Upper lobe of right lung (tissue), 1 donor: ENCODE measurements around the gene SURF6. TPM values are rescaled to one million over a fixed set of nuclear protein-coding genes. Genes with fewer than 3 reads are reported as not detected.

ENCODE experiments used
- ATAC-seq: fragments of 200-7000 bp; cut with Tn5 transposase; one replicate; pipeline ENCODE4 v1.9.1; 2020; ENCODE audit warnings: mild to moderate bottlenecking, moderate library complexity
- DNase-seq: peaks from one replicate; pipeline ENCODE4 v3.0.0-alpha.2; 2020
- H3K27ac ChIP-seq: fragments of 200-600 bp; one replicate; pipeline ENCODE4 v1.8.0; 2022
- H3K27me3 ChIP-seq: fragments of 200-600 bp; one replicate; pipeline ENCODE4 v1.8.0; 2022; ENCODE audit warnings: mild to moderate bottlenecking
- H3K36me3 ChIP-seq: fragments of 200-600 bp; one replicate; pipeline ENCODE4 v1.8.0; 2022
- H3K4me1 ChIP-seq: fragments of 200-600 bp; one replicate; pipeline ENCODE4 v1.8.0; 2022
- H3K4me3 ChIP-seq: fragments of 200-600 bp; one replicate; pipeline ENCODE4 v1.8.0; 2022; ENCODE audit warnings: mild to moderate bottlenecking
- H3K9me3 ChIP-seq: fragments of 200-600 bp; one replicate; pipeline ENCODE4 v1.8.0; 2022
- intact Hi-C: fragments of 100-400 bp; cut with DNase I; formaldehyde crosslinking; loops from one replicate; pipeline ENCODE4 v1.11.0; 2022
- total RNA-seq: library from RNA; stranded (reverse); fragmentation: NEBNext Ultra II Directional; extraction: Animal tissue kit (Norgen Biotek cat#: 25700); gene quantifications from one replicate; pipeline ENCODE4 v1.2.1, GENCODE V29; 2021
- TF ChIP-seq, protein P1 (sequence below): fragments of 200-600 bp; IDR thresholded peaks from one replicate; pipeline ENCODE4 v1.8.0; 2022; ENCODE audit warnings: antibody characterized with exemption
- donor health status: DM: no; HTN: yes; CAD: no; lungs with severe emphysema.

Gene SURF6
- total RNA-seq, 1 donor from 2014 or later = 15.9 TPM

DNA sequence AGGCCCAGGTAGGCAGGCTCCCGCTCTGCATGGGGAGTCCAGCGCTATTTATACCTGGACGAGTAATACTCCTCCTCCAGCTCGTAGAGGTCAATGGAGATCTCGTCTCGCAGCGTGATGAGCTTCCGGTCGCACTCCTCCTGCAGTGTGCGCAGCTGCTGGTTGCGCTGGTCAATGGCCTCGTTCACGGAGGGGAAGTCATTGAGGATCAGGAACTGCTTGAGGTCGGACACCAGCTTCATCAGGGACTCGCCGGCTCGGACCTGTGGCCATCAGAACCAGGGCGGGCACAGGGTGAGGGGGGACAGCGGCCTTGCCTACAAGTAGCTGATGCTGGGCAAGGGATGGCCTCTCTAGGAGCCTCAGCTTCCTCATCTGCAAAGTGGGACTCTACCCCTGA lies 8.1 kb upstream of the SURF6 start:
- Histone ChIP-seq H3K4me1 (peaks cover 19% of the 10 kb centered on the region), H3K27me3 (no peaks in the 10 kb centered on the region), H3K27ac (no peak overlapping the region), H3K36me3 (peaks cover 53% of the 10 kb centered on the region), H3K4me3 (no peak overlapping the region), H3K9me3 (no peaks in the 10 kb centered on the region)
- TF ChIP-seq, protein P1, sequence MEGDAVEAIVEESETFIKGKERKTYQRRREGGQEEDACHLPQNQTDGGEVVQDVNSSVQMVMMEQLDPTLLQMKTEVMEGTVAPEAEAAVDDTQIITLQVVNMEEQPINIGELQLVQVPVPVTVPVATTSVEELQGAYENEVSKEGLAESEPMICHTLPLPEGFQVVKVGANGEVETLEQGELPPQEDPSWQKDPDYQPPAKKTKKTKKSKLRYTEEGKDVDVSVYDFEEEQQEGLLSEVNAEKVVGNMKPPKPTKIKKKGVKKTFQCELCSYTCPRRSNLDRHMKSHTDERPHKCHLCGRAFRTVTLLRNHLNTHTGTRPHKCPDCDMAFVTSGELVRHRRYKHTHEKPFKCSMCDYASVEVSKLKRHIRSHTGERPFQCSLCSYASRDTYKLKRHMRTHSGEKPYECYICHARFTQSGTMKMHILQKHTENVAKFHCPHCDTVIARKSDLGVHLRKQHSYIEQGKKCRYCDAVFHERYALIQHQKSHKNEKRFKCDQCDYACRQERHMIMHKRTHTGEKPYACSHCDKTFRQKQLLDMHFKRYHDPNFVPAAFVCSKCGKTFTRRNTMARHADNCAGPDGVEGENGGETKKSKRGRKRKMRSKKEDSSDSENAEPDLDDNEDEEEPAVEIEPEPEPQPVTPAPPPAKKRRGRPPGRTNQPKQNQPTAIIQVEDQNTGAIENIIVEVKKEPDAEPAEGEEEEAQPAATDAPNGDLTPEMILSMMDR = no peak
- DNase-seq = no peak
- intact Hi-C loops = no loop called here
- no peak for ATAC-seq

DNA sequence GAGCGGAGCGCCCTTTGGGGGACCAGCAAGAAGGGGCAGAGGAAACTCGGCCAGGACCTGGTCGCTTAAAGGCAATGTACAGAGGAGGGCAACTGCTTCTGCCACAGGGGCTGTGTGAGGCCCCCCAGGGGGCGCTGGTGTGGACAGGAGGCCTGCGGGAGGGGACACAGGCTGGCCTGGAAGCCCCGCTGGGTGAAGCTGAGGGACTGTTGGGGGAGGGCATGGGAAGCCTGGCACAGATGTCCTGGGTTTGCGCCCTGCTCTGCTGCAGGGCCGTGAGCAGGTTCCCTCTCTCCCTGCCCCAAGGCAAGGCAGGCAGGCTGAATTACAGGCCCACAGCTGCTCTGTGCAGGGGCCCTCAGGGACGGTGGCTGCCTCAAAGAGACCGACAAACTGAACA lies 6.6 kb upstream of the SURF6 start:
- H3K36me3 ChIP-seq = peaks cover 51% of the 10 kb centered on the region
- intact Hi-C loops = no loop called here
- TF ChIP-seq, protein P1 = peak; percentile 13
- DNase-seq = no peak
- no peak overlapping the region for H3K4me3 ChIP-seq
- peaks cover 17% of the 10 kb centered on the region for H3K4me1 ChIP-seq
- H3K9me3 ChIP-seq = no peaks in the 10 kb centered on the region
- no peak for ATAC-seq
- H3K27ac ChIP-seq = no peak overlapping the region
- no peaks in the 10 kb centered on the region for H3K27me3 ChIP-seq

DNA sequence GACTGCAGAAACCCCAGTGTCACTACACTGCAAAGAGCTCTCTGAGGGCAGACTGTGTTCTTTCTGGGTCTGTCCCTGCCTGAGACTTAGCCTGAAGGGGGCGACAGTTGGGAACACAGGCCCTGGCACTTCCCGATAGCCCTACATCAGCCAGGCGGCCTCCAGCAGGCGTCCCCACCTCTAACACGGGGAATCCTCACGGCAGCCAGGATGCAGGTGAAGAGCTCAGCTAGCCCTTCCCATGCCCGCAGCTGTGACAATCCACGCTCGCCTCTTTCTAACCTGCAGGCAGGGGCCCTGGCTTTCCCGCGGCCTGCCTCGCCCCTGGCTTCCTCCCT lies 6.0 kb upstream of the SURF6 start:
- intact Hi-C loops = no loop called here
- Histone ChIP-seq H3K4me1 (peaks cover 16% of the 10 kb centered on the region), H3K27ac (peak overlapping the region; percentile 60), H3K27me3 (no peaks in the 10 kb centered on the region), H3K4me3 (no peak overlapping the region), H3K36me3 (peaks cover 51% of the 10 kb centered on the region), H3K9me3 (no peaks in the 10 kb centered on the region)
- ATAC-seq (no peak), DNase-seq (no peak)
- TF ChIP-seq, protein P1 = no peak

DNA sequence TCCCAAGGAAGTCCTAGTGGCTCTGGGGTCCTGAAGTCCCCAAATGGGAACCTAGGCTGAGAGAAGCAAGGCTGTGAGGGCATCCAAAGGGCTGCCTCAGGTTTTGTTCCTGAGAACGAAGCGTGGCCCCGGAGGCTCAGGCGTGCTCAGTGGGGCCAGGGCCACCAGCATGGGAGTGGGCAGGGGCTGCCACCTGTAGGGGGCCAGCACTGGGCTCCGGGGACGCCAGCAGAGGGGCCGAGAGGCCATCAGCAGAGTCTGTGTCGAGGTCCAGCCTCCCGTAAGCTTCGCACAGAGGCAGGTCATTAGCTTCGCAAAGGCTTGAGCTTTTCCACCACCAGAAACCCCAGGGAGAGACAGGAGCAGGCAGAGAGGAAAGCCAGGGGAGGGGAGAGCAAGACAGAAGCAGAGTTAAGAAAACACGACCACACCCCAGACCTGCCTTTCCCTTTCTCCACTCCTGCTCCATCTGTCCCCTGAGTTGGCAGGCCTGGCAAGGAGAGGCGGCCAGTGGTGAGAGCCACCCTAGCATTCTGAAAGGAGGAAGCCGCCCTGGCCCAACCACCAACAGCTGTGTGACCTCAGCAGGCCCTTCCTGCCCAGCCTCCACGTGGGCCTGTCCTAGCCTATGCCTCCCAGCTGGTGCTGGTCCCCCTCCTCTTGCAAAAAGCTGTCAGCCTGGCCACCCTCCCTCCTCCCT lies 5.5 kb upstream of the SURF6 start:
- H3K4me3 ChIP-seq = peak overlapping the region; percentile 11
- DNase-seq = peak; percentile 80
- TF ChIP-seq, protein P1 = no peak
- intact Hi-C loops = no loop called here
- peaks cover 13% of the 10 kb centered on the region for H3K4me1 ChIP-seq
- peak; percentile 83 for ATAC-seq
- H3K9me3 ChIP-seq = no peaks in the 10 kb centered on the region
- no peaks in the 10 kb centered on the region for H3K27me3 ChIP-seq
- peaks cover 51% of the 10 kb centered on the region for H3K36me3 ChIP-seq
- peak overlapping the region; percentile 60 for H3K27ac ChIP-seq

DNA sequence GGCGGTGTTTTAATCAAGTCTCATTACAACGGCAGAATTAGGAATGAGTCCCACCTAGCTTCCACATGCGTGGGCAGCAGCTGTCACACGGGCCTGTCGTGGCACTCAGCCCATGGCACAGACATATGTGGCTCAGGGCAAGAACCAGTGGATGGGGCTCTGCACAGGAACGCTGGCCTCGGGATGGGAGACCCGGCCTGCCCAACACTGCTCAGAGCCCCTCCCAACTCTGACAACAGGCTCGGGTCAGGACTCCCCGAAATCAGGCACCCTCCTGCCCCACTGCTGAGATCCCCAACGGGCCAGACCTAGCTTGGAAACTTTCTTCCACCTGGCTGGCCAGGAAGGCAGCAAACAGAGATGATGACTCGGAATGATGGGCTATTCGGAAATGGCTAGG lies 4.9 kb upstream of the SURF6 start:
- DNase-seq (no peak), ATAC-seq (no peak)
- Histone ChIP-seq H3K36me3 (peaks cover 51% of the 10 kb centered on the region), H3K9me3 (no peaks in the 10 kb centered on the region), H3K27me3 (no peaks in the 10 kb centered on the region), H3K27ac (peak overlapping the region; percentile 60), H3K4me3 (no peak overlapping the region), H3K4me1 (peaks cover 11% of the 10 kb centered on the region)
- intact Hi-C loops = no loop called here
- TF ChIP-seq, protein P1 = no peak

DNA sequence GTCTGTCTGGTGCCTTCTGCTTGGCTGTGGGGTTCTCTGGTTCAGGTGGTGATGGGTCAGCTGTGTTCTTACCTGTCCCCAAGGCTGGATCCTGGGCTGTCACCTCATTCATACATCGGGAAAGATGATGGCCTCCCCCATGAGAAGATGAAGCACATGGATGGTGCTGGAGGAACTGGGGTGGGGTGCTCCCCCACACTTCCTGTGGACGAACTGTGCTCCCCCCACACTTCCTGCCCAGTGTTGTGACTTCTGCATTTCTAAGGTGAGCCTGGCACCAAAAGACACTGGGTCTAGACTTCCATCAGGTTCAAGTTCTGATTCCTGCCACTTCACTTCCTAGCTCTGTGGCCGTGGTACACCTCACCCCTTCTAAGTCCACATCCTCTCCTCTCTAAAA lies 4.3 kb upstream of the SURF6 start:
- H3K4me3 ChIP-seq = no peak overlapping the region
- intact Hi-C loops = no loop called here
- H3K27me3 ChIP-seq = no peaks in the 10 kb centered on the region
- peaks cover 45% of the 10 kb centered on the region for H3K36me3 ChIP-seq
- no peaks in the 10 kb centered on the region for H3K9me3 ChIP-seq
- H3K27ac ChIP-seq = no peak overlapping the region
- ATAC-seq (peak; percentile 11), DNase-seq (no peak)
- H3K4me1 ChIP-seq = peaks cover 12% of the 10 kb centered on the region
- TF ChIP-seq, protein P1 = no peak
